Measurements from ENCODE around the gene CCDC54.

CCDC54 gene

GRCh38 chr3:107366766-107367165 is 10.5 kb upstream of the CCDC54 start:
- Histone ChIP-seq H3K4me1 (ENCODE audit: control insufficient read depth, insufficient read depth, low read length) (no peaks in the 10 kb centered on the region; the same call in 1 of the 2 replicates), H3K9me3 (ENCODE audit: control insufficient read depth, insufficient read depth, low read length) (no peaks in the 10 kb centered on the region), H3K36me3 (ENCODE audit: control insufficient read depth, insufficient read depth, low read length) (no peaks in the 10 kb centered on the region), H3K4me3 (ENCODE audit: low read length) (no peak overlapping the region), H3K27ac (ENCODE audit: low read length) (no peak overlapping the region), H3K27me3 (ENCODE audit: control insufficient read depth, insufficient read depth, low read length) (no peaks in the 10 kb centered on the region)
- WGBS (ENCODE audit: insufficient coverage, insufficient read length), result no CpG with 5 or more reads among the region's 3 CpGs
- peak; percentile 43 for DNase-seq (ENCODE audit: low read depth, low spot score)

- no CpG with 5 or more reads among the region's 5 CpGs for WGBS (ENCODE audit: insufficient coverage, insufficient read length)
These were observed 9.9 kb upstream of the CCDC54 start for GRCh38 chr3:107367353-107367752.

GRCh38 chr3:107368654-107369398 is 8.4 kb upstream of the CCDC54 start:
- Histone ChIP-seq H3K4me3 (ENCODE audit: low read length) (no peak overlapping the region), H3K4me1 (ENCODE audit: control insufficient read depth, insufficient read depth, low read length) (no peaks in the 10 kb centered on the region; the same call in 1 of the 2 replicates), H3K36me3 (ENCODE audit: control insufficient read depth, insufficient read depth, low read length) (no peaks in the 10 kb centered on the region), H3K9me3 (ENCODE audit: control insufficient read depth, insufficient read depth, low read length) (no peaks in the 10 kb centered on the region), H3K27me3 (ENCODE audit: control insufficient read depth, insufficient read depth, low read length) (no peaks in the 10 kb centered on the region), H3K27ac (ENCODE audit: low read length) (no peak overlapping the region)
- WGBS (ENCODE audit: insufficient coverage, insufficient read length), result no CpG with 5 or more reads among the region's 8 CpGs
- DNase-seq (ENCODE audit: low read depth, low spot score), result no peak

More at GRCh38 chr3:107367353-107367752, 9.9 kb upstream of the CCDC54 start:
- no peaks in the 10 kb centered on the region for H3K36me3 ChIP-seq (ENCODE audit: control insufficient read depth, insufficient read depth, low read length)
- no peaks in the 10 kb centered on the region; the same call in 1 of the 2 replicates for H3K4me1 ChIP-seq (ENCODE audit: control insufficient read depth, insufficient read depth, low read length)
- H3K9me3 ChIP-seq (ENCODE audit: control insufficient read depth, insufficient read depth, low read length), result no peaks in the 10 kb centered on the region
- H3K27ac ChIP-seq (ENCODE audit: low read length), result no peak overlapping the region
- H3K27me3 ChIP-seq (ENCODE audit: control insufficient read depth, insufficient read depth, low read length), result no peaks in the 10 kb centered on the region
- no peak overlapping the region for H3K4me3 ChIP-seq (ENCODE audit: low read length)
- DNase-seq (ENCODE audit: low read depth, low spot score), result no peak

GRCh38 chr3:107369791-107370190 is 7.4 kb upstream of the CCDC54 start:
- no CpG with 5 or more reads among the region's 2 CpGs for WGBS (ENCODE audit: insufficient coverage, insufficient read length)
- Histone ChIP-seq H3K9me3 (ENCODE audit: control insufficient read depth, insufficient read depth, low read length) (no peaks in the 10 kb centered on the region), H3K27me3 (ENCODE audit: control insufficient read depth, insufficient read depth, low read length) (no peaks in the 10 kb centered on the region), H3K4me3 (ENCODE audit: low read length) (no peak overlapping the region), H3K36me3 (ENCODE audit: control insufficient read depth, insufficient read depth, low read length) (no peaks in the 10 kb centered on the region), H3K4me1 (ENCODE audit: control insufficient read depth, insufficient read depth, low read length) (no peaks in the 10 kb centered on the region; the same call in 1 of the 2 replicates), H3K27ac (ENCODE audit: low read length) (no peak overlapping the region)
- no peak for DNase-seq (ENCODE audit: low read depth, low spot score)

- H3K9me3 ChIP-seq (ENCODE audit: control insufficient read depth, insufficient read depth, low read length), result no peaks in the 10 kb centered on the region
- no peaks in the 10 kb centered on the region for H3K27me3 ChIP-seq (ENCODE audit: control insufficient read depth, insufficient read depth, low read length)
- H3K4me3 ChIP-seq (ENCODE audit: low read length), result no peak overlapping the region
- no peaks in the 10 kb centered on the region; the same call in 1 of the 2 replicates for H3K4me1 ChIP-seq (ENCODE audit: control insufficient read depth, insufficient read depth, low read length)
- no CpG with 5 or more reads among the region's 2 CpGs for WGBS (ENCODE audit: insufficient coverage, insufficient read length)
- no peak for DNase-seq (ENCODE audit: low read depth, low spot score)
- H3K27ac ChIP-seq (ENCODE audit: low read length), result no peak overlapping the region
- H3K36me3 ChIP-seq (ENCODE audit: control insufficient read depth, insufficient read depth, low read length), result no peaks in the 10 kb centered on the region
These were observed 6.3 kb upstream of the CCDC54 start for GRCh38 chr3:107370907-107371306.

GRCh38 chr3:107372506-107372905 is 4.7 kb upstream of the CCDC54 start:
- Histone ChIP-seq H3K27me3 (ENCODE audit: control insufficient read depth, insufficient read depth, low read length) (no peaks in the 10 kb centered on the region), H3K4me1 (ENCODE audit: control insufficient read depth, insufficient read depth, low read length) (no peaks in the 10 kb centered on the region), H3K36me3 (ENCODE audit: control insufficient read depth, insufficient read depth, low read length) (no peaks in the 10 kb centered on the region), H3K4me3 (ENCODE audit: low read length) (no peak overlapping the region), H3K27ac (ENCODE audit: low read length) (no peak overlapping the region), H3K9me3 (ENCODE audit: control insufficient read depth, insufficient read depth, low read length) (no peaks in the 10 kb centered on the region)
- no CpG with 5 or more reads among the region's 6 CpGs for WGBS (ENCODE audit: insufficient coverage, insufficient read length)
- DNase-seq (ENCODE audit: low read depth, low spot score), result no peak

GRCh38 chr3:107373896-107374295 is 3.3 kb upstream of the CCDC54 start:
- H3K27ac ChIP-seq (ENCODE audit: low read length), result no peak overlapping the region
- H3K4me3 ChIP-seq (ENCODE audit: low read length), result no peak overlapping the region
- H3K4me1 ChIP-seq (ENCODE audit: control insufficient read depth, insufficient read depth, low read length), result no peaks in the 10 kb centered on the region
- no peaks in the 10 kb centered on the region for H3K9me3 ChIP-seq (ENCODE audit: control insufficient read depth, insufficient read depth, low read length)
- H3K27me3 ChIP-seq (ENCODE audit: control insufficient read depth, insufficient read depth, low read length), result no peaks in the 10 kb centered on the region
- WGBS (ENCODE audit: insufficient coverage, insufficient read length), result no CpG with 5 or more reads among the region's 6 CpGs
- H3K36me3 ChIP-seq (ENCODE audit: control insufficient read depth, insufficient read depth, low read length), result no peaks in the 10 kb centered on the region
- DNase-seq (ENCODE audit: low read depth, low spot score), result no peak

- WGBS (ENCODE audit: insufficient coverage, insufficient read length), result no CpG with 5 or more reads among the region's 2 CpGs
- H3K4me1 ChIP-seq (ENCODE audit: control insufficient read depth, insufficient read depth, low read length), result no peaks in the 10 kb centered on the region
- no peaks in the 10 kb centered on the region for H3K27me3 ChIP-seq (ENCODE audit: control insufficient read depth, insufficient read depth, low read length)
These were observed 1.6 kb upstream of the CCDC54 start for GRCh38 chr3:107375682-107376081.

GRCh38 chr3:107382631-107383030 is 5.4 kb downstream of the CCDC54 start:
- no peak for DNase-seq (ENCODE audit: low read depth, low spot score)
- Histone ChIP-seq H3K4me1 (ENCODE audit: control insufficient read depth, insufficient read depth, low read length) (peaks cover 1% of the 10 kb centered on the region; the same call in 1 of the 2 replicates), H3K27me3 (ENCODE audit: control insufficient read depth, insufficient read depth, low read length) (no peaks in the 10 kb centered on the region), H3K27ac (ENCODE audit: low read length) (no peak overlapping the region), H3K36me3 (ENCODE audit: control insufficient read depth, insufficient read depth, low read length) (no peaks in the 10 kb centered on the region; the same call in 1 of the 2 replicates), H3K9me3 (ENCODE audit: control insufficient read depth, insufficient read depth, low read length) (no peaks in the 10 kb centered on the region), H3K4me3 (ENCODE audit: low read length) (no peak overlapping the region)
- no CpG with 5 or more reads among the region's 4 CpGs for WGBS (ENCODE audit: insufficient coverage, insufficient read length)

More at GRCh38 chr3:107375682-107376081, 1.6 kb upstream of the CCDC54 start:
- Histone ChIP-seq H3K27ac (ENCODE audit: low read length) (no peak overlapping the region), H3K36me3 (ENCODE audit: control insufficient read depth, insufficient read depth, low read length) (no peaks in the 10 kb centered on the region), H3K9me3 (ENCODE audit: control insufficient read depth, insufficient read depth, low read length) (no peaks in the 10 kb centered on the region), H3K4me3 (ENCODE audit: low read length) (no peak overlapping the region)
- no peak for DNase-seq (ENCODE audit: low read depth, low spot score)

GRCh38 chr3:107384428-107384827 is 7.2 kb downstream of the CCDC54 start:
- Histone ChIP-seq H3K36me3 (ENCODE audit: control insufficient read depth, insufficient read depth, low read length) (no peaks in the 10 kb centered on the region; the same call in 1 of the 2 replicates), H3K27me3 (ENCODE audit: control insufficient read depth, insufficient read depth, low read length) (no peaks in the 10 kb centered on the region), H3K27ac (ENCODE audit: low read length) (no peak overlapping the region), H3K9me3 (ENCODE audit: control insufficient read depth, insufficient read depth, low read length) (no peaks in the 10 kb centered on the region), H3K4me1 (ENCODE audit: control insufficient read depth, insufficient read depth, low read length) (peaks cover 1% of the 10 kb centered on the region; the same call in 1 of the 2 replicates), H3K4me3 (ENCODE audit: low read length) (no peak overlapping the region)
- DNase-seq (ENCODE audit: low read depth, low spot score), result no peak
- no CpG with 5 or more reads among the region's 2 CpGs for WGBS (ENCODE audit: insufficient coverage, insufficient read length)

GRCh38 chr3:107384907-107385306 is 7.7 kb downstream of the CCDC54 start:
- Histone ChIP-seq H3K9me3 (ENCODE audit: control insufficient read depth, insufficient read depth, low read length) (no peaks in the 10 kb centered on the region), H3K27ac (ENCODE audit: low read length) (no peak overlapping the region), H3K4me3 (ENCODE audit: low read length) (no peak overlapping the region), H3K4me1 (ENCODE audit: control insufficient read depth, insufficient read depth, low read length) (peaks cover 1% of the 10 kb centered on the region; the same call in 1 of the 2 replicates), H3K36me3 (ENCODE audit: control insufficient read depth, insufficient read depth, low read length) (no peaks in the 10 kb centered on the region; the same call in 1 of the 2 replicates), H3K27me3 (ENCODE audit: control insufficient read depth, insufficient read depth, low read length) (no peaks in the 10 kb centered on the region)
- no peak for DNase-seq (ENCODE audit: low read depth, low spot score)
- WGBS (ENCODE audit: insufficient coverage, insufficient read length), result no CpG with 5 or more reads among the region's 2 CpGs

Data from iPS DF 6.9 (cell line).